H9 (cell line): Measurements from ENCODE around the gene DEPDC5. TPM values are rescaled to one million over a fixed set of nuclear protein-coding genes. Genes with fewer than 3 reads are reported as not detected.

Experiments used
- DNase-seq: peaks from one replicate; pipeline ENCODE4 v3.0.0-alpha.2; 2017
- H2AFZ ChIP-seq: one replicate; pipeline ENCODE4 v1.6.1; 2013; ENCODE audit warnings: mild to moderate bottlenecking, low read length, control low read depth, moderate library complexity
- H2AK5ac ChIP-seq: 2 replicates; pipeline ENCODE4 v1.6.1; 2013; ENCODE audit warnings: low read length, control low read depth, mixed read lengths; ENCODE audit not compliant: insufficient read length
- H2BK120ac ChIP-seq: one replicate; pipeline ENCODE4 v1.6.1; 2013; ENCODE audit warnings: low read depth, mild to moderate bottlenecking, low read length, control low read depth, inconsistent platforms; ENCODE audit not compliant: poor library complexity, severe bottlenecking
- H2BK12ac ChIP-seq: 2 replicates; pipeline ENCODE4 v1.6.1; 2013; ENCODE audit warnings: low read length, control low read depth, mixed read lengths, low read depth; ENCODE audit not compliant: insufficient read length
- H2BK15ac ChIP-seq: 2 replicates; pipeline ENCODE4 v1.6.1; 2013; ENCODE audit warnings: low read depth, low read length, control low read depth
- H2BK20ac ChIP-seq: one replicate; pipeline ENCODE4 v1.6.1; 2013; ENCODE audit warnings: low read depth, mild to moderate bottlenecking, low read length, control low read depth, inconsistent platforms; ENCODE audit not compliant: poor library complexity, severe bottlenecking
- H2BK5ac ChIP-seq: 2 replicates; pipeline ENCODE4 v1.6.1; 2013; ENCODE audit warnings: low read length, control low read depth, mixed read lengths; ENCODE audit not compliant: insufficient read length
- H3K14ac ChIP-seq: 2 replicates; pipeline ENCODE4 v1.6.1; 2013; ENCODE audit warnings: low read length, control low read depth; ENCODE audit not compliant: insufficient read depth
- H3K18ac ChIP-seq: 2 replicates; pipeline ENCODE4 v1.6.1; 2013; ENCODE audit warnings: low read depth, mild to moderate bottlenecking, mixed read lengths, low read length, control low read depth; ENCODE audit not compliant: insufficient read length
- H3K23ac ChIP-seq: 2 replicates; pipeline ENCODE4 v1.6.1; 2013; ENCODE audit warnings: low read length, control low read depth, mixed read lengths, low read depth; ENCODE audit not compliant: insufficient read length
- H3K23me2 ChIP-seq: 2 replicates; pipeline ENCODE4 v1.6.1; 2013; ENCODE audit warnings: low read depth, mild to moderate bottlenecking, mixed read lengths, low read length, control low read depth; ENCODE audit not compliant: insufficient read length, poor library complexity, severe bottlenecking
- H3K27ac ChIP-seq: 2 replicates; pipeline ENCODE4 v1.5.1; 2013; ENCODE audit warnings: low read length, control low read depth, mixed read lengths, low read depth; ENCODE audit not compliant: insufficient read length
- H3K27me3 ChIP-seq: 2 replicates; pipeline ENCODE4 v1.6.1; 2013; ENCODE audit warnings: low read length, control low read depth, inconsistent platforms; ENCODE audit not compliant: insufficient read depth
- H3K4ac ChIP-seq: 2 replicates; pipeline ENCODE4 v1.6.1; 2013; ENCODE audit warnings: low read depth, mild to moderate bottlenecking, control low read depth, inconsistent platforms, low read length, moderate library complexity
- H3K4me1 ChIP-seq: 2 replicates; pipeline ENCODE4 v1.6.1; 2013; ENCODE audit warnings: low read length, control low read depth, inconsistent platforms; ENCODE audit not compliant: insufficient read depth
- H3K4me2 ChIP-seq: 2 replicates; pipeline ENCODE4 v1.6.1; 2013; ENCODE audit warnings: low read length, control low read depth, mixed read lengths; ENCODE audit not compliant: insufficient read length, insufficient read depth
- H3K56ac ChIP-seq: 2 replicates; pipeline ENCODE4 v1.6.1; 2013; ENCODE audit warnings: low read depth, mild to moderate bottlenecking, mixed read lengths, low read length, control low read depth; ENCODE audit not compliant: insufficient read length
- H3K79me1 ChIP-seq: 2 replicates; pipeline ENCODE4 v1.6.1; 2013; ENCODE audit warnings: low read depth, mild to moderate bottlenecking, moderate library complexity, low read length, control low read depth, inconsistent platforms; ENCODE audit not compliant: insufficient read depth, poor library complexity, severe bottlenecking
- H3K79me2 ChIP-seq: 2 replicates; pipeline ENCODE4 v1.6.1; 2013; ENCODE audit warnings: low read length, control low read depth, inconsistent platforms; ENCODE audit not compliant: insufficient read depth
- H3K9ac ChIP-seq: 2 replicates; pipeline ENCODE4 v1.6.1; 2013; ENCODE audit warnings: low read length, control low read depth, mixed read lengths; ENCODE audit not compliant: insufficient read length; ENCODE audit errors: extremely low read depth
- H3K9me3 ChIP-seq: one replicate; pipeline ENCODE4 v1.6.1; 2013; ENCODE audit warnings: low read depth, low read length, inconsistent platforms; ENCODE audit not compliant: control insufficient read depth
- H3T11ph ChIP-seq: one replicate; pipeline ENCODE4 v1.6.1; 2013; ENCODE audit warnings: mild to moderate bottlenecking, low read length, control low read depth, inconsistent platforms
- H4K20me1 ChIP-seq: one replicate; pipeline ENCODE4 v1.6.1; 2013; ENCODE audit not compliant: control insufficient read depth, insufficient read length, insufficient read depth
- H4K5ac ChIP-seq: 2 replicates; pipeline ENCODE4 v1.6.1; 2013; ENCODE audit warnings: low read depth, mild to moderate bottlenecking, mixed read lengths, low read length, control low read depth; ENCODE audit not compliant: insufficient read length
- H4K8ac ChIP-seq: replicated peaks from 2 replicates; pipeline ENCODE4 v1.6.1; 2013; ENCODE audit warnings: low read length, control low read depth, mixed read lengths, low read depth; ENCODE audit not compliant: insufficient read length
- H4K91ac ChIP-seq: 2 replicates; pipeline ENCODE4 v1.6.1; 2013; ENCODE audit warnings: low read depth, mild to moderate bottlenecking, moderate library complexity, mixed read lengths, low read length, control low read depth; ENCODE audit not compliant: insufficient read length
- H3K27ac Mint-ChIP-seq, 3 experiments: 2 replicates in 2 of 3; 3 replicates in 1 of 3; pipeline ENCODE4 v1.8.0; 2020 to 2021; ENCODE audit warnings: mixed read lengths in 3 of 3, mild to moderate bottlenecking in 1 of 3, moderate library complexity in 1 of 3
- H3K27me3 Mint-ChIP-seq: 2 replicates; pipeline ENCODE4 v1.8.0; 2021; ENCODE audit warnings: low read depth, mild to moderate bottlenecking, moderate library complexity, mixed read lengths
- H3K36me3 Mint-ChIP-seq, 3 experiments: 2 replicates in 2 of 3; 3 replicates in 1 of 3; pipeline ENCODE4 v1.8.0; 2020 to 2021; ENCODE audit warnings: low read depth in 3 of 3, mixed read lengths in 3 of 3; ENCODE audit not compliant: insufficient read depth in 1 of 3
- H3K4me1 Mint-ChIP-seq, 2 experiments: 2 replicates each; pipeline ENCODE4 v1.8.0; 2020; ENCODE audit warnings: mixed read lengths in 2 of 2
- H3K4me3 Mint-ChIP-seq, 2 experiments: 2 replicates in 1 of 2; 3 replicates in 1 of 2; pipeline ENCODE4 v1.8.0; 2020 to 2021; ENCODE audit warnings: mild to moderate bottlenecking in 2 of 2, mixed read lengths in 2 of 2, moderate library complexity in 1 of 2
- H3K9me3 Mint-ChIP-seq, 2 experiments: 2 replicates in 1 of 2; 3 replicates in 1 of 2; pipeline ENCODE4 v1.8.0; 2020; ENCODE audit warnings: mild to moderate bottlenecking in 2 of 2, mixed read lengths in 2 of 2, moderate library complexity in 1 of 2
- WGBS: extraction: QIAGEN DNeasy Blood & Tissue Kit; methylation state at CpG from one replicate; pipeline ENCODE4 v1.1.7; 2013; ENCODE audit warnings: missing lambda C conversion rate, low lambda C conversion rate, mixed read lengths; ENCODE audit not compliant: insufficient read length; ENCODE audit errors: extremely low coverage; 5-methylcytosine and 5-hydroxymethylcytosine counted together
- total RNA-seq: library from RNA; stranded (reverse); gene quantifications from 2 replicates; pipeline ENCODE4 v1.2.1, GENCODE V29; 2021
- TF ChIP-seq, protein P1 (sequence below): fragments of 200-600 bp; sonication (generic); conservative IDR thresholded peaks from 3 replicates; pipeline ENCODE4 v1.8.0; 2021; ENCODE audit warnings: antibody characterized with exemption, mild to moderate bottlenecking

Gene DEPDC5
- total RNA-seq, 1 experiment from 2014 or later = 29.2 TPM

DNA sequence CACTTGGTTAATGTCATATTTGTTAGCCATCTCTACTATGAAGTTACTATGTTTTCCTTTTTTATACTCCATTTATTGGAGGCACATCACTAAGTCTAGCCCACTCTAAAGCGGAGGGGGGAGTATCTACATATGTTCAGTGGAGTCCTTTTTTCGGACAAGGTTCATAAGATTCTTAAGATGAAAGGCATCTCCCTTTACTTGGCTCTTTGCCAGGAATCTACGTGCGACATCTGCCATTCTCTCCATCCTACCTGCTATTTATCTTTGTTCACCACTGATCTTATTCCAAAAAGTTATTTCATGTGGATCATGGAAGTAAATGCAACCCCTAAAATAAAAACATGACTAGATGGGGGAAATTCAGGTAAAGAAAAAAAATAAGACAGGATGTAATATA lies 113.1 kb downstream of the DEPDC5 start:
- peaks cover 10% of the 10 kb centered on the region; the same call in 1 of the 2 replicates for H3K4me1 ChIP-seq
- no peak overlapping the region for H2BK120ac ChIP-seq
- H3T11ph ChIP-seq = no peak overlapping the region
- no peaks in the 10 kb centered on the region for H3K79me1 ChIP-seq
- no peak overlapping the region for H3K23ac ChIP-seq
- no peaks in the 10 kb centered on the region for H3K27me3 Mint-ChIP-seq
- H3K27ac ChIP-seq = peak overlapping the region; percentile 13
- DNase-seq = no peak
- no peak overlapping the region for H2BK12ac ChIP-seq
- no peak overlapping the region for H2BK15ac ChIP-seq
- peak overlapping the region in 1 of 3 experiments; percentile 78; a peak in 3 of 7 replicates for H3K27ac Mint-ChIP-seq
- H3K4ac ChIP-seq = no peak overlapping the region
- H2BK5ac ChIP-seq = no peak overlapping the region
- H4K8ac ChIP-seq = no peak overlapping the region
- H3K9ac ChIP-seq = no peak overlapping the region
- no peak overlapping the region for H4K5ac ChIP-seq
- H3K36me3 Mint-ChIP-seq = peaks cover 3 to 22% (median 6%) of the 10 kb centered on the region in 3 experiments; a peak in 5 of 7 replicates
- H4K91ac ChIP-seq = no peak overlapping the region
- H3K27me3 ChIP-seq = no peaks in the 10 kb centered on the region
- H3K4me2 ChIP-seq = no peak overlapping the region
- no peaks in the 10 kb centered on the region for H4K20me1 ChIP-seq
- no peaks in the 10 kb centered on the region for H3K23me2 ChIP-seq
- TF ChIP-seq, protein P1, sequence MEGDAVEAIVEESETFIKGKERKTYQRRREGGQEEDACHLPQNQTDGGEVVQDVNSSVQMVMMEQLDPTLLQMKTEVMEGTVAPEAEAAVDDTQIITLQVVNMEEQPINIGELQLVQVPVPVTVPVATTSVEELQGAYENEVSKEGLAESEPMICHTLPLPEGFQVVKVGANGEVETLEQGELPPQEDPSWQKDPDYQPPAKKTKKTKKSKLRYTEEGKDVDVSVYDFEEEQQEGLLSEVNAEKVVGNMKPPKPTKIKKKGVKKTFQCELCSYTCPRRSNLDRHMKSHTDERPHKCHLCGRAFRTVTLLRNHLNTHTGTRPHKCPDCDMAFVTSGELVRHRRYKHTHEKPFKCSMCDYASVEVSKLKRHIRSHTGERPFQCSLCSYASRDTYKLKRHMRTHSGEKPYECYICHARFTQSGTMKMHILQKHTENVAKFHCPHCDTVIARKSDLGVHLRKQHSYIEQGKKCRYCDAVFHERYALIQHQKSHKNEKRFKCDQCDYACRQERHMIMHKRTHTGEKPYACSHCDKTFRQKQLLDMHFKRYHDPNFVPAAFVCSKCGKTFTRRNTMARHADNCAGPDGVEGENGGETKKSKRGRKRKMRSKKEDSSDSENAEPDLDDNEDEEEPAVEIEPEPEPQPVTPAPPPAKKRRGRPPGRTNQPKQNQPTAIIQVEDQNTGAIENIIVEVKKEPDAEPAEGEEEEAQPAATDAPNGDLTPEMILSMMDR = no peak
- no peak overlapping the region for H3K56ac ChIP-seq
- no peak overlapping the region for H2AK5ac ChIP-seq
- H3K79me2 ChIP-seq = no peaks in the 10 kb centered on the region
- no CpG with 5 or more reads among the region's 4 CpGs for WGBS
- H3K4me1 Mint-ChIP-seq = peaks cover 23 to 32% of the 10 kb centered on the region in 2 experiments
- H2BK20ac ChIP-seq = no peak overlapping the region
- no peak overlapping the region for H3K18ac ChIP-seq
- H3K14ac ChIP-seq = no peak overlapping the region
- H2AFZ ChIP-seq = no peak overlapping the region
- no peaks in the 10 kb centered on the region for H3K9me3 ChIP-seq
- H3K9me3 Mint-ChIP-seq = no peaks in the 10 kb centered on the region
- no peak overlapping the region for H3K4me3 Mint-ChIP-seq
